ENCODE data around the gene NFX1. TPM values are rescaled to one million over a fixed set of nuclear protein-coding genes. Genes with fewer than 3 reads are reported as not detected.
"Not testable (repeated sequence)": the region's sequence is repeated elsewhere in the genome, so short reads cannot be mapped to it uniquely, and the experiment has no call there.

Gene NFX1
- total and polyA plus RNA-seq, 9 of the 15 experiments (the other 6 are each of a cell fraction or from before 2014, with no cell fraction given) = 8.8 to 38.9 (median 26.8) TPM

DNA sequence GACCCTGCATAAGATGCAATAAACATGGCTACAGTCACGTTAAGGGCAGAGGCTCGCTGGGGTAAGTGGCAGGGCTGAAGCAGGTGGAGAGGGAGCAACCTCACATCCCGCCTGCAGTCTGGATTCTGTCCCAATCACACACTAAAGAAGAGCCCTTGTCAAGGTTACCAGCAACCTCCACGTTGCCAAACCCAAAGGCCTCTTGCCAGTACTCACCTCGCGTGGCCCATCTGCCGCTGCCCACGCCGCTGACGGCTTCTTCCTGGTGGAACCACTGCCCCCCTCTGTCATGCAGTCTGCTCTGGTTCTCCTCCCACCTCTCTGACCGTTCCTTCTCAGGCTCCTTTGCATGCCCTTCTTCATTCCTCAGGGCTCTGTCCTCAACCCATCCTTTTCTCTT is 103.3 kb downstream of the NFX1 start:
- Histone ChIP-seq H3K4me1 (replicated peaks in 1 of 2; ENCODE audit: control insufficient read depth in 2 of 2, insufficient read depth in 2 of 2, low read length in 2 of 2) (peaks cover 2 to 6% of the 10 kb centered on the region in 2 experiments; a peak in 3 of 5 replicates), H3K79me2 (ENCODE audit: control insufficient read depth, insufficient read depth, low read length) (no peaks in the 10 kb centered on the region), H3K9me1 (ENCODE audit: control insufficient read depth, insufficient read depth, low read length) (no peaks in the 10 kb centered on the region), H3K4me3 (no peak overlapping the region), H2AFZ (ENCODE audit: low read depth, low read length) (no peak overlapping the region), H3K27me3 (ENCODE audit: control insufficient read depth in 2 of 2, insufficient read depth in 2 of 2, low read length in 2 of 2) (no peaks in the 10 kb centered on the region), H3K4me2 (ENCODE audit: insufficient read depth, low read length) (no peak overlapping the region), H3K9me3 (replicated peaks; ENCODE audit: control insufficient read depth, insufficient read depth, low read depth, low read length) (no peaks in the 10 kb centered on the region), H3K27ac (ENCODE audit: extremely low read depth, low read depth, low read length) (no peak overlapping the region), H4K20me1 (replicated peaks; ENCODE audit: control insufficient read depth, insufficient read depth, low read length) (no peaks in the 10 kb centered on the region), H3K36me3 (ENCODE audit: control insufficient read depth, insufficient read depth, low read length) (no peaks in the 10 kb centered on the region), H3K9ac (ENCODE audit: insufficient read depth in 1 of 2, low read depth in 2 of 2, low read length in 2 of 2) (no peak overlapping the region)
- POLR2A ChIA-PET = interaction anchor here (0.6 kb wide), 1 partner anchor 163 kb away, joined by 3 read pairs; no protein-coding TSS in a partner anchor
- FAIRE-seq (no peak), DNase-seq (ENCODE audit: extremely low read depth in 1 of 4, low spot score in 3 of 4) (no peak), ATAC-seq (no peak)
- TF ChIP-seq FOSL1 (tag; conservative IDR thresholded peaks at IDR 0.05) = no peak
- no peak for TF ChIP-seq ZNF140 (CRISPR knock-in tag; IDR thresholded peaks at IDR 0.05)
- no peak for TF ChIP-seq DNMT1 (IDR thresholded peaks at IDR 0.05)
- TF ChIP-seq LCOR (CRISPR knock-in tag; IDR thresholded peaks at IDR 0.05) = no peak
- no peak for TF ChIP-seq ZNF408 (CRISPR knock-in tag; IDR thresholded peaks at IDR 0.05; ENCODE audit: low read depth)
- TF ChIP-seq, protein P1, sequence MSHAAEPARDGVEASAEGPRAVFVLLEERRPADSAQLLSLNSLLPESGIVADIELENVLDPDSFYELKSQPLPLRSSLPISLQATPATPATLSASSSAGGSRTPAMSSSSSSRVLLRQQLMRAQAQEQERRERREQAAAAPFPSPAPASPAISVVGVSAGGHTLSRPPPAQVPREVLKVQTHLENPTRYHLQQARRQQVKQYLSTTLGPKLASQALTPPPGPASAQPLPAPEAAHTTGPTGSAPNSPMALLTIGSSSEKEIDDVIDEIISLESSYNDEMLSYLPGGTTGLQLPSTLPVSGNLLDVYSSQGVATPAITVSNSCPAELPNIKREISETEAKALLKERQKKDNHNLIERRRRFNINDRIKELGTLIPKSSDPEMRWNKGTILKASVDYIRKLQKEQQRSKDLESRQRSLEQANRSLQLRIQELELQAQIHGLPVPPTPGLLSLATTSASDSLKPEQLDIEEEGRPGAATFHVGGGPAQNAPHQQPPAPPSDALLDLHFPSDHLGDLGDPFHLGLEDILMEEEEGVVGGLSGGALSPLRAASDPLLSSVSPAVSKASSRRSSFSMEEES (CRISPR knock-in tag; IDR thresholded peaks at IDR 0.05) = no peak
- no peak for TF ChIP-seq KDM4B (IDR thresholded peaks at IDR 0.05; ENCODE audit: borderline replicate concordance in 2 of 2, low read depth in 1 of 2)
- no peak for TF ChIP-seq DACH1 (IDR thresholded peaks at IDR 0.05; ENCODE audit: partially characterized antibody)
- no peak for TF ChIP-seq SMC3 (conservative IDR thresholded peaks at IDR 0.05; ENCODE audit: insufficient read depth, low read depth, low read length)
- no peak for TF ChIP-seq HDAC3 (IDR thresholded peaks at IDR 0.05; ENCODE audit: borderline replicate concordance, partially characterized antibody)
- TF ChIP-seq RBM39 (optimal IDR thresholded peaks at IDR 0.05; ENCODE audit: low read depth, low read length) = no peak
- TF ChIP-seq, protein P2, sequence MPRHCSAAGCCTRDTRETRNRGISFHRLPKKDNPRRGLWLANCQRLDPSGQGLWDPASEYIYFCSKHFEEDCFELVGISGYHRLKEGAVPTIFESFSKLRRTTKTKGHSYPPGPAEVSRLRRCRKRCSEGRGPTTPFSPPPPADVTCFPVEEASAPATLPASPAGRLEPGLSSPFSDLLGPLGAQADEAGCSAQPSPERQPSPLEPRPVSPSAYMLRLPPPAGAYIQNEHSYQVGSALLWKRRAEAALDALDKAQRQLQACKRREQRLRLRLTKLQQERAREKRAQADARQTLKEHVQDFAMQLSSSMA (CRISPR knock-in tag; IDR thresholded peaks at IDR 0.05) = no peak
- no peak for TF ChIP-seq MIER1 (IDR thresholded peaks at IDR 0.05; ENCODE audit: low read depth)
- TF ChIP-seq, protein P3, sequence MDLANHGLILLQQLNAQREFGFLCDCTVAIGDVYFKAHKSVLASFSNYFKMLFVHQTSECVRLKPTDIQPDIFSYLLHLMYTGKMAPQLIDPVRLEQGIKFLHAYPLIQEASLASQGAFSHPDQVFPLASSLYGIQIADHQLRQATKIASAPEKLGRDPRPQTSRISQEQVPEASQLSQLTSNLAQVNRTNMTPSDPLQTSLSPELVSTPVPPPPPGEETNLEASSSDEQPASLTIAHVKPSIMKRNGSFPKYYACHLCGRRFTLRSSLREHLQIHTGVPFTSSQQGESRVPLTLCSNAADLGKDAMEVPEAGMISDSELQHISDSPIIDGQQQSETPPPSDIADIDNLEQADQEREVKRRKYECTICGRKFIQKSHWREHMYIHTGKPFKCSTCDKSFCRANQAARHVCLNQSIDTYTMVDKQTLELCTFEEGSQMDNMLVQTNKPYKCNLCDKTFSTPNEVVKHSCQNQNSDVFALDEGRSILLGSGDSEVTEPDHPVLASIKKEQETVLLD (IDR thresholded peaks at IDR 0.05) = no peak
- intact Hi-C loops (cut with micrococcal nuclease) (no loop called here), in situ Hi-C loops (cut with MboI) (no loop called here)
- no TSS peak for BruUV-seq (replicated peaks)
- CTCF ChIA-PET (ENCODE audit: low intra/inter-chr PET ratio) = interaction anchor here (0.6 kb wide), 1 partner anchor 80 kb away, joined by 3 read pairs; no protein-coding TSS in a partner anchor
- 62% methylated on average over 9 of the region's 11 CpGs for WGBS (ENCODE audit: insufficient coverage, low coverage, missing lambda C conversion rate)

DNA sequence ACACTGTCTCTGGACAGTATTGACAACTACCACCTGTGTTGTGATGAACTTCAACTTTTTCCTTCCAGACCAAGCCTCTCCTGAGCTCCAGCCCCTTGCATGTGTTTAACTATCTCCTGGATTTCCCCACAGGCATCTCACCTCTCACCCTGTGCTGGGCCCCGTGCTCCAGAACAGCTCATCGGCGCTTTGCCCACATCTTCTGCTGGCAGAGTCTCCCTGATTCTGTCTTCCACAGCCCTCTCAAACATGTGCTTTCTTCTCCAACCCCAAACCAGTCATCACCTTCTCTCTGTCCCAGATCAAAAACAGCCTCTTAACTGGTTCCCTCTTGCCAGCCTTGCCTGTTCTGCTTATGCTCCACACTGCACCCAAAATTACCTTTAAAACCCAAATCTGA is 103.7 kb downstream of the NFX1 start:
- BruUV-seq (replicated peaks); POLR2A ChIA-PET; in situ Hi-C loops (cut with MboI); H3K9me1 ChIP-seq (ENCODE audit: control insufficient read depth, insufficient read depth, low read length); H4K20me1 ChIP-seq (replicated peaks; ENCODE audit: control insufficient read depth, insufficient read depth, low read length); DNase-seq (ENCODE audit: extremely low read depth in 1 of 4, low spot score in 3 of 4); ATAC-seq; FAIRE-seq; H3K79me2 ChIP-seq (ENCODE audit: control insufficient read depth, insufficient read depth, low read length); H3K27me3 ChIP-seq (ENCODE audit: control insufficient read depth in 2 of 2, insufficient read depth in 2 of 2, low read length in 2 of 2); H3K4me2 ChIP-seq (ENCODE audit: insufficient read depth, low read length); H3K4me3 ChIP-seq; H3K36me3 ChIP-seq (ENCODE audit: control insufficient read depth, insufficient read depth, low read length); H3K9me3 ChIP-seq (replicated peaks; ENCODE audit: control insufficient read depth, insufficient read depth, low read depth, low read length); H2AFZ ChIP-seq (ENCODE audit: low read depth, low read length); H3K27ac ChIP-seq (ENCODE audit: extremely low read depth, low read depth, low read length); H3K4me1 ChIP-seq (replicated peaks in 1 of 2; ENCODE audit: control insufficient read depth in 2 of 2, insufficient read depth in 2 of 2, low read length in 2 of 2); intact Hi-C loops (cut with micrococcal nuclease); H3K9ac ChIP-seq (ENCODE audit: insufficient read depth in 1 of 2, low read depth in 2 of 2, low read length in 2 of 2): not testable (repeated sequence)
- CTCF ChIA-PET (ENCODE audit: low intra/inter-chr PET ratio) = interaction anchor here (0.6 kb wide), 1 partner anchor 80 kb away, joined by 3 read pairs; no protein-coding TSS in a partner anchor
- WGBS (ENCODE audit: insufficient coverage, low coverage, missing lambda C conversion rate) = 90% methylated on average over 3 of the region's 3 CpGs

Data from K562 (cell line).